ENCODE results near the gene NEO1.

NEO1 gene

GRCh38 chr15:73330206-73331051 is 278.2 kb downstream of the NEO1 start:
- TF ChIP-seq SPI1 (IDR thresholded peaks at IDR 0.05; ENCODE audit: borderline replicate concordance, low read depth) (no peak), REST (IDR thresholded peaks at IDR 0.05; ENCODE audit: insufficient replicate concordance, low read depth) (no peak), GABPA (IDR thresholded peaks at IDR 0.05; ENCODE audit: low read depth) (no peak), CTCF (IDR thresholded peaks at IDR 0.05; ENCODE audit: insufficient read depth, low read length) (no peak), POLR2AphosphoS5 (IDR thresholded peaks at IDR 0.05; ENCODE audit: low read depth) (no peak)
- H3K27ac ChIP-seq (replicated peaks), result no peak overlapping the region
- no peak for DNase-seq (ENCODE audit: low read depth in 1 of 2, low spot score in 1 of 2)
- no peaks in the 10 kb centered on the region for H3K27me3 ChIP-seq (ENCODE audit: insufficient read depth, poor library complexity, severe bottlenecking)
- H3K4me3 ChIP-seq (replicated peaks; ENCODE audit: insufficient read depth, low read length), result no peak overlapping the region

GRCh38 chr15:73331501-73331900 is 279.2 kb downstream of the NEO1 start:
- no peak overlapping the region for H3K27ac ChIP-seq (replicated peaks)
- TF ChIP-seq REST (IDR thresholded peaks at IDR 0.05; ENCODE audit: insufficient replicate concordance, low read depth) (no peak), POLR2AphosphoS5 (IDR thresholded peaks at IDR 0.05; ENCODE audit: low read depth) (no peak), SPI1 (IDR thresholded peaks at IDR 0.05; ENCODE audit: borderline replicate concordance, low read depth) (no peak), CTCF (IDR thresholded peaks at IDR 0.05; ENCODE audit: insufficient read depth, low read length) (no peak), GABPA (IDR thresholded peaks at IDR 0.05; ENCODE audit: low read depth) (no peak)

GRCh38 chr15:73331991-73332925 is 280.0 kb downstream of the NEO1 start:
- H3K4me3 ChIP-seq (replicated peaks; ENCODE audit: insufficient read depth, low read length), result no peak overlapping the region
- no peak for TF ChIP-seq GABPA (IDR thresholded peaks at IDR 0.05; ENCODE audit: low read depth)
- TF ChIP-seq POLR2AphosphoS5 (IDR thresholded peaks at IDR 0.05; ENCODE audit: low read depth), result no peak
- TF ChIP-seq SPI1 (IDR thresholded peaks at IDR 0.05; ENCODE audit: borderline replicate concordance, low read depth), result no peak
- TF ChIP-seq CTCF (IDR thresholded peaks at IDR 0.05; ENCODE audit: insufficient read depth, low read length), result no peak
- TF ChIP-seq REST (IDR thresholded peaks at IDR 0.05; ENCODE audit: insufficient replicate concordance, low read depth), result no peak
- H3K27me3 ChIP-seq (ENCODE audit: insufficient read depth, poor library complexity, severe bottlenecking), result no peaks in the 10 kb centered on the region
- DNase-seq (ENCODE audit: low read depth in 1 of 2, low spot score in 1 of 2), result no peak
- H3K27ac ChIP-seq (replicated peaks), result no peak overlapping the region

More at GRCh38 chr15:73331501-73331900, 279.2 kb downstream of the NEO1 start:
- DNase-seq (ENCODE audit: low read depth in 1 of 2, low spot score in 1 of 2), result no peak
- H3K27me3 ChIP-seq (ENCODE audit: insufficient read depth, poor library complexity, severe bottlenecking), result no peaks in the 10 kb centered on the region
- H3K4me3 ChIP-seq (replicated peaks; ENCODE audit: insufficient read depth, low read length), result no peak overlapping the region
